ENCODE results near the gene PRKCA.
"Not testable (repeated sequence)": the region's sequence is repeated elsewhere in the genome, so short reads cannot be mapped to it uniquely, and the experiment has no call there.

- TF ChIP-seq CTCF, POLR2A (IDR thresholded peaks at IDR 0.05): not testable (repeated sequence)
Observed at GRCh38 chr17:66342263-66342662, 39.9 kb downstream of the PRKCA start.

Measured in suprapubic skin (tissue), 3 donors.